HG03432 (cell line): Measurements from ENCODE around the gene NXPH4.

Experiments used
- ATAC-seq: cut with Tn5 transposase; IDR thresholded peaks from one replicate; pipeline ENCODE4 v1.9.1; 2021; ENCODE audit warnings: mild to moderate bottlenecking, moderate library complexity; ENCODE audit not compliant: unreplicated experiment

NXPH4 gene

DNA sequence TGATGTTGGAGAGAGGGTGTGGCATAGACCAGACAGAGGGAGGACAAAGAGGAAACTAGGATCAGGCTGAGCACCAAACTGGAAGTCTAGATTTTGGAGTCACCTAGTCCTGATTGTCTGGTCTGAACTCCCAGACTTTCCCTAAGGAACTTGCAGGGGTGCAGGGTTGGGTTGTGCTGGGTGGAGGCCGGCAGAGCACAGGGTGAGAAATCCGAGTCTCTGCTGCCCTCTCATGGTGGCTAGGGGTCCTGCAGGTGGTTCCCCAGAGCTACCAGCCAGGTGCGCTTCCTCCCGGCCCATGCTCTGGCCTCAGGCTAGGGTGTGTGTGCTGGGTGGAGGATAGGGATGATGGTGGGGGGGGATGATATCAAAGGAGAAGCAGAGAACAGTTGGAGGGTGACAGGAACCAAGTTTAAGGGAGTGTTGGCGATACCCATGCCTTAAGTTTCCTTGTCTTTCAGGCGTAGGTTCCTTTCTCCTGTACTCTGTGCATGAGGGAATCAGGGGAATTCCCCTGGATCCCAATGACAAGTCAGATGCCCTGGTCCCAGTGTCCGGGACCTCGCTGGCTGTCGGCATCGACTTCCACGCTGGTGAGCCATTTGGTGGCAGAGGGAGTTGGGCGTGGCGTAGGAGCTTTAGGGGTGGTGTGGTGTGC lies 33.5 kb upstream of the NXPH4 start:
- ATAC-seq = peak; percentile 87

DNA sequence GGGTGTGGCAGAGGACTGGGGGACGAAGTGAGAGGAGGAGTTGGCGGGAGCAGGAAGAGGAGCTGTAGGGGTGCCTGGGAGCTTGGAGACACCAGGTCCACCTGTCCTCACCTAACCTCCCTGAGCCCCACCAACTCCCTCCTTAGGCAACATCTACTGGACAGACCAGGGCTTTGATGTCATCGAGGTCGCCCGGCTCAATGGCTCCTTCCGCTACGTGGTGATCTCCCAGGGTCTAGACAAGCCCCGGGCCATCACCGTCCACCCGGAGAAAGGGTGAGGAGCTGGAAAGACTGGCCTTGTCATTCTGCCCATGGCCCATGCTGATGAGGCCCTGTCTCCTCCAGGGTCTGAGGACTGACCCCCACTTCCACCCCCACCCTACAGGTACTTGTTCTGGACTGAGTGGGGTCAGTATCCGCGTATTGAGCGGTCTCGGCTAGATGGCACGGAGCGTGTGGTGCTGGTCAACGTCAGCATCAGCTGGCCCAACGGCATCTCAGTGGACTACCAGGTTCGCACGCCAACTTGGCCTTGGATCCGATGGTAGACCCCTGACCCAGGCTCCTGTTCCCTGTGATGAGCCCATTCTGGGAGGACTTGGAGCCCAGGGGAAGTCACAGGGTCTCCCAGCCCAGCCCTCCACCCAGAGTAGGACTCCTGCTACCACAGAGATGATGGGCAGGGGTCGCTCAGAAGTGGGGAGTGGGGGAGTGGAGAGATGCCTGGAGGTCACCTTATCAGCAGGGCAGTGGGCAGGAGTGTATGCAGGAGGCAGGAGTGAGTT lies 32.5 kb upstream of the NXPH4 start:
- ATAC-seq = no peak

GRCh38 chr12:57185403-57185802 lies 31.2 kb upstream of the NXPH4 start:
- no peak for ATAC-seq

- ATAC-seq = no peak
These were observed 30.6 kb upstream of the NXPH4 start for GRCh38 chr12:57185906-57186508.

- no peak for ATAC-seq
These were observed 29.1 kb upstream of the NXPH4 start for GRCh38 chr12:57187222-57188089.

DNA sequence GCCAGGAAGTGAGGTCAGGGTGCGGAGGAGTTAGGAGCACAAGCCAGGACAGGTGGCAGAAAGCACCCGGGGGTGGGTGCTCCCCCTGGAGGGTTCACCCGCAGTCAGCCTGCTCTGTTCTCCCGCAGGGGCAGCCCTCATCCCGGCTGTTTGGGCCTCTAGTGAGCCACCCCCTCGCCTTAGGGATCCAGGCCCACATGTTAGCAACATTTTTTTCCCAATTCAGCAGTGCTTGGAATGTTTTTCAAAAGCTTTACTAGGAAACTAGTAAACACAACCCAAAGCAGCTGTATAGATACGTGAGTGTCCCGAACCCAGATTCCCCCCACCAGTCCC lies 28.5 kb upstream of the NXPH4 start:
- no peak for ATAC-seq

DNA sequence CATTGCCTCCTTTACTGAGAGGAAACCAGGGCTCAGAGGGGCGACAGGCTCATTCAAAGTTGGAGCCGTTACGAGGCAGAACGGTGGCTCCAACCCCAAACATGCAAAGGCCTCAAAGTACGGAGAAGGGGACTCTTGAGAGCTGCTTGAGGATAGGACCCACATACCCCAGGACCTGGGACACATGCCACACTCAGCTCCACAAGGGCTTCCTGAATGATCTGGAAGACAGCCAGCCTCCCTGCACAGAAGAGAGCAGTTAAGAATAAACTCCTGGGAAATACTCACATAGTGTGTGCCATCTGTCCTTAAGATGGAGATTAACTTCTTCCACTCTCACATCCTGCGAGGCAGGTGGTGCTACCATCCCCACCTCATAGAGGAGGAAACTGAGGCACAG lies 26.6 kb upstream of the NXPH4 start:
- ATAC-seq = no peak

DNA sequence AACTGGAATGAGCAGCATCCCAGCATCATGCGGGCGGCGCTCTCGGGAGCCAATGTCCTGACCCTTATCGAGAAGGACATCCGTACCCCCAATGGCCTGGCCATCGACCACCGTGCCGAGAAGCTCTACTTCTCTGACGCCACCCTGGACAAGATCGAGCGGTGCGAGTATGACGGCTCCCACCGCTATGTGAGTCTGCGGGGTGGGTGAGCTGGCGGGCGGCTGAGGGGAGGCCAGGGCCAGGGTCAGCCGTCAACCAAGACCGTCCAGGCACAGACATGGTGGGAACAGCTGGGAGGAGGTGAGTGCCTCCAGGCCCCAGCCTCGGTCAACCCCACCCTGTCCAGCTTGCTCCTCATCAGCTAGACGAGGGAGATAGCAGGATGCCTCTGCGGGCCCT lies 25.8 kb upstream of the NXPH4 start:
- no peak for ATAC-seq

DNA sequence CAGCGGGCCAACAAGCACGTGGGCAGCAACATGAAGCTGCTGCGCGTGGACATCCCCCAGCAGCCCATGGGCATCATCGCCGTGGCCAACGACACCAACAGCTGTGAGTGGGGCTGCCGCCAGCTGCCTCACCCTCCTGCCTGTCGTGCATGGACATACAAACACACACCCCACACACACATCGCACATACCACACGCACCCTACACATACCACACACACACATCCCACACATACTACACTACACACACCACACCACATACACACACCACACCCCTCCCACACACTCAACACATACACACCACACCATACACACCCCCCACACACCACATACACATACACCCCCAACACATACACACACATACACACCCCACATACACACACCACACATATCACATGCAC lies 25.2 kb upstream of the NXPH4 start:
- ATAC-seq = no peak

DNA sequence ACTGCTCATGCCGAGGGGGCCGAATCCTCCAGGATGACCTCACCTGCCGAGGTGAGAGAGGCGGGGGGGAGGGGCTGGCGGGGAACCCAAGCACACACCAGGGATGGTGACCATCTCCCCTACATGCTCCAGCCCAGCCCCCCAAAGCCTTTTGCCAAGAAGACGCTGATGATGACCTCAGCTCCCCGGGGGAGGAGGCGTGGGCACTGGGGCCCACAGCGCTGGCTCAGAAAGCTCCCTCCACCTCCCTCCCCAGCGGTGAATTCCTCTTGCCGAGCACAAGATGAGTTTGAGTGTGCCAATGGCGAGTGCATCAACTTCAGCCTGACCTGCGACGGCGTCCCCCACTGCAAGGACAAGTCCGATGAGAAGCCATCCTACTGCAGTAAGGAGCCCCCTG lies 23.7 kb upstream of the NXPH4 start:
- no peak for ATAC-seq

- ATAC-seq = no peak
These were observed 22.8 kb upstream of the NXPH4 start for GRCh38 chr12:57193706-57194245.

DNA sequence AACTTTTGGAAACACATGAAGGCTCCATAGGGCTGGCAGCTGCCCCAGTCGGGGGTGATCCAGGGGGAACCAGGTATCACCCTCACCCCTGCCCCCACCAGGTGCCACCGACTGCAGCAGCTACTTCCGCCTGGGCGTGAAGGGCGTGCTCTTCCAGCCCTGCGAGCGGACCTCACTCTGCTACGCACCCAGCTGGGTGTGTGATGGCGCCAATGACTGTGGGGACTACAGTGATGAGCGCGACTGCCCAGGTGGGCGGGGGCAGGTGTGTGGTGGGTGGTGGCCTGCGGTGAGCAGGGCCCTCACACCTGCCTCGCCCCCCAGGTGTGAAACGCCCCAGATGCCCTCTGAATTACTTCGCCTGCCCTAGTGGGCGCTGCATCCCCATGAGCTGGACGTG lies 22.3 kb upstream of the NXPH4 start:
- no peak for ATAC-seq

- ATAC-seq = no peak
These were observed 21.4 kb upstream of the NXPH4 start for GRCh38 chr12:57195186-57195585.

DNA sequence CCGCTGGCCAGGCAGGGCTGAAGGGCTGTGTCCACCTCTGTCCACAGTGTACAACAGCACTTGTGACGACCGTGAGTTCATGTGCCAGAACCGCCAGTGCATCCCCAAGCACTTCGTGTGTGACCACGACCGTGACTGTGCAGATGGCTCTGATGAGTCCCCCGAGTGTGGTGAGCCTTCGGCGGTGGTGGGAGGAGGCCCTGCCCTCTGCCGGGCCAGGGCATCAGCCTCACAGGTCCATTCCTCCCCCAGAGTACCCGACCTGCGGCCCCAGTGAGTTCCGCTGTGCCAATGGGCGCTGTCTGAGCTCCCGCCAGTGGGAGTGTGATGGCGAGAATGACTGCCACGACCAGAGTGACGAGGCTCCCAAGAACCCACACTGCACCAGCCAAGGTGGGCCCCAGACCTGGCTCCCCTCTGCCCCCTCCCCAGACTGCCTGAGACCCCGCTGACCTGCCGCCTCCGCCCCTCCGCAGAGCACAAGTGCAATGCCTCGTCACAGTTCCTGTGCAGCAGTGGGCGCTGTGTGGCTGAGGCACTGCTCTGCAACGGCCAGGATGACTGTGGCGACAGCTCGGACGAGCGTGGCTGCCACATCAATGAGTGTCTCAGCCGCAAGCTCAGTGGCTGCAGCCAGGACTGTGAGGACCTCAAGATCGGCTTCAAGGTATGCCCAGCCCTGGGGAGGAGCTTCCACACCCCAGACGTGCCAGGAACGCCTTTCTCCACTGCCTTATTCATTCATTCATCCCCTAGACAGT lies 20.8 kb upstream of the NXPH4 start:
- no peak for ATAC-seq

GRCh38 chr12:57196439-57196838 lies 20.2 kb upstream of the NXPH4 start:
- ATAC-seq = no peak

DNA sequence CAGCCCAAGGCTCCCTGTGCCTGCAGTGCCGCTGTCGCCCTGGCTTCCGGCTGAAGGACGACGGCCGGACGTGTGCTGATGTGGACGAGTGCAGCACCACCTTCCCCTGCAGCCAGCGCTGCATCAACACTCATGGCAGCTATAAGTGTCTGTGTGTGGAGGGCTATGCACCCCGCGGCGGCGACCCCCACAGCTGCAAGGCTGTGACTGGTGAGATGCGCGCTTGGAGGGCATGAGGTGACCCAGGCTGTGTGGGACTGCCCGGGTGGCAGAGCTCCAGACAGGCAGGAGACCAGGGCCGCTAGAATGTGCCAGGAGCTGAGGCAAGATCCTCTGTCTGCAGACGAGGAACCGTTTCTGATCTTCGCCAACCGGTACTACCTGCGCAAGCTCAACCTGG lies 19.6 kb upstream of the NXPH4 start:
- ATAC-seq = no peak

DNA sequence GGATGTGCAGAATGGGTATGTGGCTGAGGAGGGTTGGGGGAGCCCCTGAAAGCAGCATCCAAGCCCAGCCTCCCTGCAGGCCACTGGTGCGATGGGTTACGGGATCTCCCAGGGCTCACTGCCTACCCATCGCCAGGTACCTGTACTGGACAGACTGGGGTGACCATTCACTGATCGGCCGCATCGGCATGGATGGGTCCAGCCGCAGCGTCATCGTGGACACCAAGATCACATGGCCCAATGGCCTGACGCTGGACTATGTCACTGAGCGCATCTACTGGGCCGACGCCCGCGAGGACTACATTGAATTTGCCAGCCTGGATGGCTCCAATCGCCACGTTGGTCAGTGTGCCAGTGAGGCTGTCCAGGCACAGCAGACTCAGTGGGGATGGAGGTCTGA lies 18.3 kb upstream of the NXPH4 start:
- ATAC-seq = no peak

DNA sequence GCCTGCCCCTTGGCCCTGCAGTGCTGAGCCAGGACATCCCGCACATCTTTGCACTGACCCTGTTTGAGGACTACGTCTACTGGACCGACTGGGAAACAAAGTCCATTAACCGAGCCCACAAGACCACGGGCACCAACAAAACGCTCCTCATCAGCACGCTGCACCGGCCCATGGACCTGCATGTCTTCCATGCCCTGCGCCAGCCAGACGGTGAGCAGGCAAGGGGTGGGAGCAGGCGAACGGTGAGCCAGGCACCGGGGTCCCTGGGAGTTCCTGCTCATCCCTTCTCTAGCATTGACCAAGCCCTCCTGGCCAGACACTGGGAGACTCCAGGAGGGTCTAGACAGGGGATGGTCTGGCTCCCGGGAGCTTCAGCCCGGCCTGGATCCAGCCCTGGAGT lies 17.4 kb upstream of the NXPH4 start:
- no peak for ATAC-seq

GRCh38 chr12:57200497-57200896 lies 16.1 kb upstream of the NXPH4 start:
- no peak for ATAC-seq

DNA sequence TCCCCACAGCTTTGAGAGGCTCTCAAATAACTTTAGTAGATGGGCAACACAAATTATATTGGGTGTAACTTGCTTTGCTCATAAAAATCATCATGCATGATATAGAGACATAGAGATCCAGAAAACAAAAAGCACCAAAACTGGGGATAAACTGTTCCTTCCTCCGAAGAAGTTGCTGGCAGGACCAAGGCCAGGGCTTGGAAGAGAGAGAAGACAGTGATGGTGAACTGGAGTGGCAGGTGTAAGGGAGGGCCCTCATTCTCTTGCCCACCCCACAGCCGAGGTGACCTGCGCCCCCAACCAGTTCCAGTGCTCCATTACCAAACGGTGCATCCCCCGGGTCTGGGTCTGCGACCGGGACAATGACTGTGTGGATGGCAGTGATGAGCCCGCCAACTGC lies 15.4 kb upstream of the NXPH4 start:
- ATAC-seq = no peak
